Measurements from ENCODE around the gene KDM5C. TPM values are rescaled to one million over a fixed set of nuclear protein-coding genes. Genes with fewer than 3 reads are reported as not detected.

The KDM5C gene
- total and polyA plus RNA-seq, 12 donors = 16.4 to 56.1 (median 32.8) TPM

GRCh38 chrX:53153581-53153980 is 71.4 kb downstream of the KDM5C start:
- TF ChIP-seq CTCF (IDR thresholded peaks at IDR 0.05) = no peak
- H3K27me3 ChIP-seq = no peaks in the 10 kb centered on the region
- H3K36me3 ChIP-seq = no peaks in the 10 kb centered on the region
- H3K27ac ChIP-seq = no peak overlapping the region
- ATAC-seq (no peak), DNase-seq (no peak)
- H3K4me3 ChIP-seq = no peak overlapping the region
- peaks cover 0 to 4% (median 0%) of the 10 kb centered on the region in 11 donors for H3K9me3 ChIP-seq
- 76 to 86% methylated on average over 1 of the region's 1 CpG for WGBS, 2 donors
- no peaks in the 10 kb centered on the region for H3K4me1 ChIP-seq
- intact Hi-C loops (cut with DNase I) = no loop called here

Small RNA genes within 50 kb of the gene (microRNA-seq; reads per million reads assigned to microRNA genes)
- gene MIR6894 (0 to 1.5 reads per million in 2 donors), gene MIR6895 (0 reads per million in 2 donors)

Other genes starting within 250 kb of the KDM5C start
- 1 to 10 TPM in 3 of 10 donors, under 1 TPM in 7; 0.54 to 2.5 (median 0.73) TPM for gene GPR173, start 176.4 kb downstream of the KDM5C start, total RNA-seq
- under 1 TPM; 0.70 to 0.95 TPM for gene GPR173, start 176.4 kb downstream of the KDM5C start, polyA plus RNA-seq
- gene TSPYL2, start 142.8 kb downstream of the KDM5C start, total RNA-seq = 10 to 100 TPM; 17.2 to 48.8 (median 25.5) TPM
- gene TSPYL2, start 142.8 kb downstream of the KDM5C start, polyA plus RNA-seq = 100 to 1,000 TPM in 1 of 2 donors, 10 to 100 TPM in 1; 54.4 to 136 TPM
- gene KANTR, start 131.1 kb downstream of the KDM5C start, total RNA-seq = 10 to 100 TPM in 2 of 10 donors, 1 to 10 TPM in 8; 2.7 to 11.5 (median 7.0) TPM
- 10 to 100 TPM in 1 of 2 donors, 1 to 10 TPM in 1; 2.1 to 12.6 TPM for gene KANTR, start 131.1 kb downstream of the KDM5C start, polyA plus RNA-seq
- 10 to 100 TPM in 6 of 10 donors, 1 to 10 TPM in 4; 8.6 to 13.3 (median 10.7) TPM for gene IQSEC2, start 56.4 kb upstream of the KDM5C start, total RNA-seq
- gene IQSEC2, start 56.4 kb upstream of the KDM5C start, polyA plus RNA-seq = 10 to 100 TPM in 1 of 2 donors, 1 to 10 TPM in 1; 7.9 to 19.4 TPM
- gene SMC1A, start 197.4 kb upstream of the KDM5C start, total RNA-seq = 10 to 100 TPM; 27.4 to 55.1 (median 35.8) TPM
- gene SMC1A, start 197.4 kb upstream of the KDM5C start, polyA plus RNA-seq = 10 to 100 TPM in 1 of 2 donors, 1 to 10 TPM in 1; 9.5 to 22.4 TPM
- gene RIBC1, start 197.7 kb upstream of the KDM5C start, total RNA-seq = 1 to 10 TPM in 2 of 10 donors, under 1 TPM in 8; 0.28 to 1.6 (median 0.52) TPM
- gene RIBC1, start 197.7 kb upstream of the KDM5C start, polyA plus RNA-seq = under 1 TPM; 0.44 to 0.58 TPM
- 100 to 1,000 TPM in 5 of 10 donors, 10 to 100 TPM in 5; 43.9 to 126 (median 105) TPM for gene HSD17B10, start 209.2 kb upstream of the KDM5C start, total RNA-seq
- 100 to 1,000 TPM in 1 of 2 donors, 10 to 100 TPM in 1; 64.7 to 212 TPM for gene HSD17B10, start 209.2 kb upstream of the KDM5C start, polyA plus RNA-seq